ENCODE results near the gene TRMT1L.

GRCh38 chr1:185151215-185151614 lies 5.5 kb downstream of the TRMT1L start:
- TF ChIP-seq CTCF (IDR thresholded peaks at IDR 0.05) (no peak), POLR2AphosphoS5 (IDR thresholded peaks at IDR 0.05) (no peak)

Data from sigmoid colon (tissue), 4 donors.